ENCODE measurements around the gene VEPH1. TPM values are rescaled to one million over a fixed set of nuclear protein-coding genes. Genes with fewer than 3 reads are reported as not detected.

The VEPH1 gene
- total RNA-seq, 1 experiment from 2014 or later = 127 TPM

- no peak for DNase-seq (ENCODE audit: low read depth)
- in situ Hi-C loops (cut with HindIII; ENCODE audit: low pct_unique_long_range_greater_than_20kb, low sequenced_read_pairs) = no loop called here
Observed at GRCh38 chr3:157306502-157306901, 196.7 kb downstream of the VEPH1 start.

DNA sequence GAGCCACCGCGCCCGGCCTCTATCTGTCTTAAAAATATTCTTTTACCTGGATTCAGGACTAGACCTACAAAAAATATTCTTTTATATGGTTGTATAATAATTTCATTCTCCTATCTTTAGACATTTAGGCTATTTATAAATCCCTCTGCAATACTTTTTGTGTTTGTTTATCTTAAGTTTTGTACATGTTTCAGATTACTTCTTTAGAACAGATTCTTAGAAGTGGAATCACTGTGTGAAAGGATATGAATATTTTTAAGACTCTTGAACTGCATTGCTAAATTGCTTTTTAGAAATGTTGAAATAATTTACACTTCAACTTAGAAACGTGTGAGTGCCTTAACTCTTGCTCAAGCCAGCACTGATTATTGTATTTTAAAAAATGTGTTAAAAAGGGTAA lies 197.8 kb downstream of the VEPH1 start:
- in situ Hi-C loops (cut with HindIII; ENCODE audit: low pct_unique_long_range_greater_than_20kb, low sequenced_read_pairs) = no loop called here
- no peak for DNase-seq (ENCODE audit: low read depth)

- no peak for DNase-seq (ENCODE audit: low read depth)
- in situ Hi-C loops (cut with HindIII; ENCODE audit: low pct_unique_long_range_greater_than_20kb, low sequenced_read_pairs) = no loop called here
Observed at GRCh38 chr3:157301755-157302154, 201.5 kb downstream of the VEPH1 start.

DNA sequence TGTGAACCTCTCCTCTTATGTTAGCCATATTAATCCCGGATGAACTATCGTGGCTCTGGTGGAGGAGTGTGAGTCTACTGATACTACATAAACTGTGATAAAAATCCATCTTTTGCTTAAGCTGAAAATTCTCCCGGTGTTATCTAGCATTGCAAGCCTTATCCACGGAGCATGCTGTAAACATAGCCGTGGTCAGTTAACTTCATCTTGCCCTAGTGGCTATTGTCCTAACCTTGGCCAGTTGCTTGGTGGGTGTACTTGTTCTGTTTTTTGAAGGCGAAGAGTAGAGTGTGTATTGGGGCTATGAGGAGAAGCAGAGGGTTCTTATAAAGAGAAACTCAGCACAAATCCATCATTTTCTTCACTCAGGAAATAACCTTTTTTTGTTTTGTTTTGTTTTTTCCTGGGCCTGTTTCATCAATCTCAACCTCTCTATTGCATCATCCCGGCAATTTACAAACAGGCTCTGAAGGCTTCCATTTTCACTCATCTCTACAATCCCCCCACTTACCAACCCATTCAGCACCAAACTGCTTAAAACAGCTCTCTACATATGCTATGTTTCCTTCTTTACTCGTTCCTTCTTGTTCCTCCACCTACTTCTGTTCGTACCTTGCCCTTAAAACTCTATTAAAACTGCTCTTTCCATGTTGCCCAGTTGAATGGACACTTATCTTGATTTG lies 202.1 kb downstream of the VEPH1 start:
- no peak for DNase-seq (ENCODE audit: low read depth)
- in situ Hi-C loops (cut with HindIII; ENCODE audit: low pct_unique_long_range_greater_than_20kb, low sequenced_read_pairs) = no loop called here

DNA sequence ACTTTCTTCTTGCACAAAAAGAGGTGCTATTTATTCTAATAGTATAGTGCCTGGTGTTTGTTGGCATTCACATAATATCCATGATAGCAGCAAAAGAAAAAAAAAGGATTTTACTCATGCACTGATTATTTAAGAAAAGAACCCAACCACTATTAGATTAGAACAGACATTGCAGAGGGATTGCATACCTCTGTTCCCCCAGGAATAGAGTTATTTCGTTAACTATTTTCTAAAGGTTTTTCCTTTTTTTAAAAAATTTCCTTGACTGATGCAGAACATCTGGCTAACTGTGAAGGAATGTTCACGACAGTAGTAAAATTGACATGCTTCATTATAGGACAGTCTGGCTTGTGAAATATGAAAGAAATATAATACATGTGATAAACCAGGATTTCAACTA lies 203.1 kb downstream of the VEPH1 start:
- DNase-seq (ENCODE audit: low read depth) = no peak
- in situ Hi-C loops (cut with HindIII; ENCODE audit: low pct_unique_long_range_greater_than_20kb, low sequenced_read_pairs) = no loop called here

- no peak for DNase-seq (ENCODE audit: low read depth)
- in situ Hi-C loops (cut with HindIII; ENCODE audit: low pct_unique_long_range_greater_than_20kb, low sequenced_read_pairs) = no loop called here
Observed at GRCh38 chr3:157297328-157297915, 205.8 kb downstream of the VEPH1 start.

DNA sequence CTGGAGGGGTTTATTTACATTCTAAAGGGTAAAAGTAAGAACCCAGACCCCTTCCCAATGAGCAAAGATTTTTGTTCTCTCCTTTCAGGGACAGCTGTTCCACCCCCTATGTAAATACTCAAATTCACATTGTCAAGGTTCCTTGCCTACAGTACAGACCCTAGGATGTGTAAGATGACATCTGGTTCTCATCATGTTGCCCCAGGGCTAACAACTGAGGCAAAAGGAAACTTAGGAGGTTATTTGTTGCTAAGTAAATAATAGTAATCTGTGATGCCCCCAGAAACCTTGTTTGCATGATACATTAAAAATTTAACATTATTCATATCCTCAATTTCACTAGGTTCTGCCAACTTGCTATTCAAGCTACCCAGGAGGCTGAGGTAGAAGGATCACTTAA lies 208.3 kb downstream of the VEPH1 start:
- in situ Hi-C loops (cut with HindIII; ENCODE audit: low pct_unique_long_range_greater_than_20kb, low sequenced_read_pairs) = no loop called here
- DNase-seq (ENCODE audit: low read depth) = no peak

DNA sequence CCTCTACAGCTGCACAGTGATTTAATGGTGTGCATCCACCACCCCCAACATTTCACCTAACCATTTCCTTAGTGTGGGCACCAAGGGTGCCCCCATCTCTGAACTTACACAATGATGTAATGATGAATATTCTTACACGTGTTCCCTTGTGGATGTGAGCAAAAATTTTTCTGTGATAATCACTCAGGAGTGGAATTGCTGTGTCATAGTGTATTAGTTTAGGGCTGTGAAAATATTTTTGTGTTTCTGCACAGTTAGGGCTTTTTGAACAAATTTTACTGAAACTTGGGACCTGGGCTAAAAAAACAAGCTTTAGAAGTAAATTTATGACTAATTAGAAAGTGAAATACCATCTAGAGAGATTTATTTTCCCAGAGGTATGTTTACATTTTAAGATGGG lies 208.7 kb downstream of the VEPH1 start:
- in situ Hi-C loops (cut with HindIII; ENCODE audit: low pct_unique_long_range_greater_than_20kb, low sequenced_read_pairs) = no loop called here
- DNase-seq (ENCODE audit: low read depth) = no peak

DNA sequence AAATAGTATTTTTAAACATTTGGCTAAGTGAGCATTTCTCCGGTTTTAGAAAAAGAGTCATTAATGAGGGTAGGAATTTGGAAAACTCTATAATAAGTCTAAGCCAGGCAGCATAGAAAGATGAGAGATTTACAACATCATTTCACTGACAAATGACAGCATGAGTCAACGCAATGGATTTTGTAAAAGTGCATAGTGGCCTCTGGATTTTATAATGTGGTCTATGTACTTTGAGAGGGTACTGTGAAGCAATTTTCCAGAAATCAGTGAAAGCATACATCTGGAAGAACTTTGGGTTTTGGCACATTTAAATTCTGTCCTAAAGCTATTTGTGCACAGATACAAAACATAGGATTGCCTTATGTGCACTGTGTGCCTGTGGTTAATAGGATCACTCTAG lies 212.4 kb downstream of the VEPH1 start:
- no peak for DNase-seq (ENCODE audit: low read depth)
- in situ Hi-C loops (cut with HindIII; ENCODE audit: low pct_unique_long_range_greater_than_20kb, low sequenced_read_pairs) = no loop called here

GRCh38 chr3:157285966-157286365 lies 217.2 kb downstream of the VEPH1 start:
- in situ Hi-C loops (cut with HindIII; ENCODE audit: low pct_unique_long_range_greater_than_20kb, low sequenced_read_pairs) = no loop called here
- no peak for DNase-seq (ENCODE audit: low read depth)

GRCh38 chr3:157285141-157285540 lies 218.1 kb downstream of the VEPH1 start:
- no peak for DNase-seq (ENCODE audit: low read depth)
- in situ Hi-C loops (cut with HindIII; ENCODE audit: low pct_unique_long_range_greater_than_20kb, low sequenced_read_pairs) = no loop called here

- in situ Hi-C loops (cut with HindIII; ENCODE audit: low pct_unique_long_range_greater_than_20kb, low sequenced_read_pairs) = no loop called here
- DNase-seq (ENCODE audit: low read depth) = no peak
Observed at GRCh38 chr3:157284688-157285087, 218.5 kb downstream of the VEPH1 start.

DNA sequence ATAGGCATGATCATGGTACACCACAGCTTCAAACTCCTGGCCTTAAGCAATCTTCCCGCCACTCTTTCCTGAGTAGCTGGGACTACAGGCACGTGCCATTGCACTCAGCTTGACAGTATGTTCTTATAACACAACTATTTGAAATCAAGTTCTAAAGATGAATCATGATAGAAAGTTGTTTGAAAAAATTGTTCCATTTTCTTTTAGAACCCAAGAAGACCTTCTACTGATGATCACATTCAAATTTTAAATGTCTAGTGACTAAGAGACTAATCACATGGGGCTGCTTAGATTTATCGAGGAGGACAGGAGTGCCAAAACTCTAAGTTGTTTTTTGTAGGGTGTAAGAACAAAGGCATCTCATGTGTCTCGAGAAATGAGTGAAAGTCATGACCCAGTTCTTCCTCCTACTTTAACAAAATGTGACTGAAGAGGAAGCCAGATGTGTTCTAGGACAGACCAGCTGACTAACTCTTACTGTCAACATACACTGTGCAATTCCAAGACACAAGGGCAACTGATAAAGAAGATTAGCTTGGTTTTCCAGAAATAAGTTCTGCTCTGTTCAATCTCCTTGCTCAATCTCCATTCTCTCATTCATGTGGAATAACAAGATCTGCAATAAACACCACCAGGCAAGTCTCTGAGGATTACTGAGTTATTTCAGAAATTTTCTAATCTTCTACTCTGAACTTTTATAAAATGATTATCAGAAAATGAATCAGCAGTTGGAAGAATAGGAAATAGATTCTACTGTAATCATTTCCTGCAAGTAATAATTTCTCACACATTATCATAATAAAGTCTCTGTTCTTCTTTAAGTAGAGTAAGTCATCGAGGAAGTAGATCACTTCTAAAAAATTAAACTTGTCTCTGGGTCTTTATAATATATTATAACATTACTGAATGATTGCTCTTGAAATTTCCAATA lies 220.7 kb downstream of the VEPH1 start:
- no peak for DNase-seq (ENCODE audit: low read depth)
- in situ Hi-C loops (cut with HindIII; ENCODE audit: low pct_unique_long_range_greater_than_20kb, low sequenced_read_pairs) = no loop called here

GRCh38 chr3:157280786-157281185 lies 222.4 kb downstream of the VEPH1 start:
- in situ Hi-C loops (cut with HindIII; ENCODE audit: low pct_unique_long_range_greater_than_20kb, low sequenced_read_pairs) = no loop called here
- no peak for DNase-seq (ENCODE audit: low read depth)

DNA sequence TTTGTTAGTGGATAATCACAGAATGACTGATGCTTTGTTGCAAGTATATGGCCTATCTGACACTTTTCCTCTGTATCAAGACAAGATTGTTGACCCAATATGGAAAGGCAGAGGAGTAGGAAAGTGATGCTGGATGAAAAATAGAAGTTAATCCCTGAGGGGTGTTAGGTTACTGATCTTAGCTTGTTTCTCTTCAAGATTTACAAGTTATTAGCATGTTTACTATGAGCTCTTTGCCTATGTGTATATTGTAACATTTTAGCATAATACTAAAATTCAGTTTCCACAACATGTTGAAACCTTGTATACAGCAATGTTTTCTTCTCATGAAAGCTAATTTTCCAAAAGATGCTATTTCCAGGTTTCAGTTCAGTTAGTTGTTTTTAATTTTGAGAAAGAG lies 222.9 kb downstream of the VEPH1 start:
- no peak for DNase-seq (ENCODE audit: low read depth)
- in situ Hi-C loops (cut with HindIII; ENCODE audit: low pct_unique_long_range_greater_than_20kb, low sequenced_read_pairs) = no loop called here

DNA sequence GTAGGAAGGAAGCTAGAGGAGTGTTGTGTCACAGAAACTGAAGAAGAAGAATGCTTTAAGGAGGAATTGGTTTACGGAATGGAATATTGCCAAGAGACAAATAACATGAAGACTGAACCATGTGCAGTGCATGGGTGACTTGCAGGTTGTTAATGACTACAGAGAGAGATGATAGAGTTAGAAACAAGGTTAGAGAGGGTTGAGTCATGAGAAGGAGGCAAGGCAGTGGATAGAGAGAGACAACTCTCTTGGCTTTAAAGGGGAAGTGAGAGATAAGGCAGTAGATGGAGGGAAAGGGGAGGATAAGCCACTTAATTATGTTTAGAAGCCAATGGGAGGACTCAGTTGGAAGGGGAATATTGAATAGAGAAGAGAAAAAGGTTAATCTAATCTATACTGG lies 224.0 kb downstream of the VEPH1 start:
- DNase-seq (ENCODE audit: low read depth) = no peak
- in situ Hi-C loops (cut with HindIII; ENCODE audit: low pct_unique_long_range_greater_than_20kb, low sequenced_read_pairs) = no loop called here

DNA sequence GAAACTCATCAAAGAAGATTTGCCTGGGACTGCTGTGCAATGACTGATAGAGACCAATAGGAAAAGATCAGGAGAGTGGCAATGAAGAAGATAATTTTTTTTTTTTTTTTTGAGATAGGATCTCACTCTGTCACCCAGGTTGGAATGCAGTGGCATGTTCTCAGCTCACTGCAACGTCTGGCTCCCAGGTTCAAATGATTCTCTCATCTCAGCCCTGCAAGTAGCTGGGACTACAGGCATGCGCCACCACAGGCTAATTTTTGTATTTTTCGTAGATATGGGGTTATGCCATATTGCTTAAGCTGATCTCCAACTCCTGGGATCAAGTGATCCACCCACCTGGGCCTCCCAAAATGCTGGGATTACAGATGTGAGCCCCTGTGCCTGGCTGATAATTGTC lies 226.4 kb downstream of the VEPH1 start:
- in situ Hi-C loops (cut with HindIII; ENCODE audit: low pct_unique_long_range_greater_than_20kb, low sequenced_read_pairs) = no loop called here
- no peak for DNase-seq (ENCODE audit: low read depth)

- DNase-seq (ENCODE audit: low read depth) = no peak
- in situ Hi-C loops (cut with HindIII; ENCODE audit: low pct_unique_long_range_greater_than_20kb, low sequenced_read_pairs) = no loop called here
Observed at GRCh38 chr3:157275832-157276231, 227.4 kb downstream of the VEPH1 start.

- in situ Hi-C loops (cut with HindIII; ENCODE audit: low pct_unique_long_range_greater_than_20kb, low sequenced_read_pairs) = no loop called here
Observed at GRCh38 chr3:157274644-157275137, 228.5 kb downstream of the VEPH1 start.

More at GRCh38 chr3:157274644-157275137, 228.5 kb downstream of the VEPH1 start:
- no peak for DNase-seq (ENCODE audit: low read depth)
